Measurements from ENCODE around the gene ZNF385B. TPM values are rescaled to one million over a fixed set of nuclear protein-coding genes. Genes with fewer than 3 reads are reported as not detected.

The ZNF385B gene
- polyA plus RNA-seq, 1 of the 3 experiments (the other 2 are of a cell fraction), result 0.16 TPM

GRCh38 chr2:179817181-179817841 lies 44.1 kb downstream of the ZNF385B start:
- DNase-seq, result no peak
- WGBS (ENCODE audit: low lambda C conversion rate), result 33% methylated on average over 1 of the region's 1 CpG
- H3K9me3 ChIP-seq, result 0 out of 2 replicates have a peak, but pooled peaks cover 1% of the 10 kb centered on the region
- no peak overlapping the region for H3K27ac ChIP-seq (ENCODE audit: low read depth in 2 of 2, low read length in 1 of 2)
- no peaks in the 10 kb centered on the region for H3K36me3 ChIP-seq (replicated peaks in 1 of 2; ENCODE audit: control insufficient read depth in 1 of 2, insufficient read depth in 2 of 2, low read length in 1 of 2)
- no peak overlapping the region for H3K4me2 ChIP-seq
- no peaks in the 10 kb centered on the region for H3K79me2 ChIP-seq (ENCODE audit: insufficient read depth)
- H3K27me3 ChIP-seq (ENCODE audit: insufficient read depth), result no peaks in the 10 kb centered on the region
- H3K9ac ChIP-seq, result no peak overlapping the region
- no peaks in the 10 kb centered on the region for H3F3A ChIP-seq (replicated peaks; ENCODE audit: insufficient read depth)
- H3K9me2 ChIP-seq, result no peaks in the 10 kb centered on the region
- TF ChIP-seq SMC3 (IDR thresholded peaks at IDR 0.05; ENCODE audit: low read depth, low read length) (no peak), REST (IDR thresholded peaks at IDR 0.05; ENCODE audit: low read depth, low read length) (no peak), RFX5 (IDR thresholded peaks at IDR 0.05; ENCODE audit: low read length) (no peak), RXRA (IDR thresholded peaks at IDR 0.05; ENCODE audit: borderline replicate concordance, low read depth) (no peak)
- TF ChIP-seq, protein P1, sequence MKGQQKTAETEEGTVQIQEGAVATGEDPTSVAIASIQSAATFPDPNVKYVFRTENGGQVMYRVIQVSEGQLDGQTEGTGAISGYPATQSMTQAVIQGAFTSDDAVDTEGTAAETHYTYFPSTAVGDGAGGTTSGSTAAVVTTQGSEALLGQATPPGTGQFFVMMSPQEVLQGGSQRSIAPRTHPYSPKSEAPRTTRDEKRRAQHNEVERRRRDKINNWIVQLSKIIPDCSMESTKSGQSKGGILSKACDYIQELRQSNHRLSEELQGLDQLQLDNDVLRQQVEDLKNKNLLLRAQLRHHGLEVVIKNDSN (IDR thresholded peaks at IDR 0.05; ENCODE audit: borderline replicate concordance, low read depth), result no peak
- H2AFZ ChIP-seq (ENCODE audit: low read depth), result no peak overlapping the region
- H3K4me1 ChIP-seq (ENCODE audit: control insufficient read depth in 1 of 2, insufficient read depth in 2 of 2, low read depth in 1 of 2, low read length in 1 of 2), result no peaks in the 10 kb centered on the region
- no peaks in the 10 kb centered on the region for H4K20me1 ChIP-seq (ENCODE audit: insufficient read depth)
- POLR2A ChIA-PET, result no interaction called here
- no peak overlapping the region for H3K4me3 ChIP-seq (ENCODE audit: low read depth in 2 of 2, low read length in 1 of 2)
- CTCF ChIA-PET, result interaction anchor here (1.5 kb wide), 1 partner anchor 81 kb away, joined by 3 read pairs; no protein-coding TSS in a partner anchor

DNA sequence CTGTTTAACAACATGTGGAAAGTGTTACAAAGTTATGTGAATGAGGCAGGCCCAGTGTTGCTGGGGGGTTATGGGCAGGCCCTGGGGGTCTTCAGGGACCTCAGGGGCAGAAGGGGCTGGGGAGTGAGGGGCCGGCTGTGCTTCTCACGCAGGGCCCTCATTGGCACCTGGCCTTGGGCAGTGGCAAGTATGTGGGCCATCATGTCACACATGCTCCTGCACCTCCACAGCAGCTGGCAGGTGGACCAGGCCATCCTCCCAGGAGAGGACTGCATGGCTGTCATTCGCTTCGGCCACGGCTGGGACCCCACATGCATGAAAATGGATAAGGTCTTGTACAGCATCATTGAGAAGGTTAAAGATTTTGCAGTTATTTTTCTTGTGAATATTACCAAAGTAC lies 47.4 kb downstream of the ZNF385B start:
- ChIA-PET POLR2A (no interaction called here), CTCF (no interaction called here)
- Histone ChIP-seq H3K9ac (no peak overlapping the region), H3K27ac (ENCODE audit: low read depth in 2 of 2, low read length in 1 of 2) (no peak overlapping the region), H3K4me3 (ENCODE audit: low read depth in 2 of 2, low read length in 1 of 2) (no peak overlapping the region), H3K36me3 (replicated peaks in 1 of 2; ENCODE audit: control insufficient read depth in 1 of 2, insufficient read depth in 2 of 2, low read length in 1 of 2) (no peaks in the 10 kb centered on the region), H3K9me2 (no peaks in the 10 kb centered on the region), H3F3A (replicated peaks; ENCODE audit: insufficient read depth) (no peaks in the 10 kb centered on the region), H4K20me1 (ENCODE audit: insufficient read depth) (no peaks in the 10 kb centered on the region), H2AFZ (ENCODE audit: low read depth) (no peak overlapping the region), H3K4me2 (no peak overlapping the region), H3K9me3 (peaks cover 18% of the 10 kb centered on the region; the same call in 1 of the 2 replicates), H3K79me2 (ENCODE audit: insufficient read depth) (no peaks in the 10 kb centered on the region), H3K4me1 (ENCODE audit: control insufficient read depth in 1 of 2, insufficient read depth in 2 of 2, low read depth in 1 of 2, low read length in 1 of 2) (no peaks in the 10 kb centered on the region; a peak in 1 of 4 replicates), H3K27me3 (ENCODE audit: insufficient read depth) (no peaks in the 10 kb centered on the region)
- DNase-seq, result no peak
- WGBS (ENCODE audit: low lambda C conversion rate), result no CpG with 5 or more reads among the region's 5 CpGs
- TF ChIP-seq, protein P2, sequence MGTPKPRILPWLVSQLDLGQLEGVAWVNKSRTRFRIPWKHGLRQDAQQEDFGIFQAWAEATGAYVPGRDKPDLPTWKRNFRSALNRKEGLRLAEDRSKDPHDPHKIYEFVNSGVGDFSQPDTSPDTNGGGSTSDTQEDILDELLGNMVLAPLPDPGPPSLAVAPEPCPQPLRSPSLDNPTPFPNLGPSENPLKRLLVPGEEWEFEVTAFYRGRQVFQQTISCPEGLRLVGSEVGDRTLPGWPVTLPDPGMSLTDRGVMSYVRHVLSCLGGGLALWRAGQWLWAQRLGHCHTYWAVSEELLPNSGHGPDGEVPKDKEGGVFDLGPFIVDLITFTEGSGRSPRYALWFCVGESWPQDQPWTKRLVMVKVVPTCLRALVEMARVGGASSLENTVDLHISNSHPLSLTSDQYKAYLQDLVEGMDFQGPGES (IDR thresholded peaks at IDR 0.05; ENCODE audit: low read depth, low read length), result no peak
- no peak for TF ChIP-seq GATA2 (CRISPR knock-in tag; IDR thresholded peaks at IDR 0.05)
- TF ChIP-seq, protein P1 (IDR thresholded peaks at IDR 0.05; ENCODE audit: borderline replicate concordance, low read depth), result no peak
- TF ChIP-seq CHD2 (IDR thresholded peaks at IDR 0.05; ENCODE audit: low read length, partially characterized antibody), result no peak
- TF ChIP-seq, protein P3, sequence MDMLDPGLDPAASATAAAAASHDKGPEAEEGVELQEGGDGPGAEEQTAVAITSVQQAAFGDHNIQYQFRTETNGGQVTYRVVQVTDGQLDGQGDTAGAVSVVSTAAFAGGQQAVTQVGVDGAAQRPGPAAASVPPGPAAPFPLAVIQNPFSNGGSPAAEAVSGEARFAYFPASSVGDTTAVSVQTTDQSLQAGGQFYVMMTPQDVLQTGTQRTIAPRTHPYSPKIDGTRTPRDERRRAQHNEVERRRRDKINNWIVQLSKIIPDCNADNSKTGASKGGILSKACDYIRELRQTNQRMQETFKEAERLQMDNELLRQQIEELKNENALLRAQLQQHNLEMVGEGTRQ (IDR thresholded peaks at IDR 0.05; ENCODE audit: borderline replicate concordance, low read depth, low read length), result no peak
- TF ChIP-seq MEF2A (IDR thresholded peaks at IDR 0.05; ENCODE audit: borderline replicate concordance, low read depth), result no peak
- TF ChIP-seq EZH2phosphoT487 (IDR thresholded peaks at IDR 0.05; ENCODE audit: borderline replicate concordance, low read depth), result no peak
